ENCODE results near the gene PSME2. TPM values are rescaled to one million over a fixed set of nuclear protein-coding genes. Genes with fewer than 3 reads are reported as not detected.

The PSME2 gene
- total and polyA plus RNA-seq, 2 of the 13 experiments (the other 11 are each of a cell fraction or from before 2014, with no cell fraction given), result 332 to 716 TPM

DNA sequence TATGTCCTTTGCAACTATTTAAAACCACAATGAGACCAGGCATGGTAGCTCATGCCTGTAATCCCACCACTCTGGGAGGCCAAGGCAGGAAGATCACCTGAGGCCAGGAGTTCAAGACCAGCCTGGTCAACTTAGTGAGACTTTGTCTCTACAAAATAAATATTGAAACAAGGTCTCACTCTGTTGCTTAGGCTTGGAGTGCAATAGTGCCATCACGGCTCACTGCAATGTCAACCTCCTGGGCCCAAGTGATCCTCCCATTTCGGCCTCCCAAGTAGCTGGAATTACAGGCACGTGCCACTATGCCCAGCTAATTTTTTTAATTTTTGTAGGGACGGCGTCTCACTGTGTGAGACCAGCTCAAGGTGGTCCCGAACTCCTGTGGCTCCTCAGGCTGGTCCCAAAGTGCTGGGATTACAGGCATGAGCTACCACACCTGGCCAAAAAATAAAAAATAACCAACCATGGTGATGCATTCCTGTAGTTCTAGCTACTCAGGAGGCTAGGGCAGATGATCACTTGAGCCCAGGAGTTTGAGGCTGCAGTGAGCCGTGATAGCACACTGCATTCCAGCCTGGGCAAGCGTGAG lies 16.9 kb downstream of the PSME2 start (continued):
- TF ChIP-seq MYC (CRISPR knock-in tag; IDR thresholded peaks at IDR 0.05; ENCODE audit: borderline replicate concordance), result no peak
- no peak for TF ChIP-seq KAT7 (CRISPR knock-in tag; IDR thresholded peaks at IDR 0.05; ENCODE audit: borderline replicate concordance)
- no peak for TF ChIP-seq MIER3 (CRISPR knock-in tag; IDR thresholded peaks at IDR 0.05; ENCODE audit: borderline replicate concordance)
- TF ChIP-seq MAF1 (CRISPR knock-in tag; IDR thresholded peaks at IDR 0.05; ENCODE audit: borderline replicate concordance), result no peak
- TF ChIP-seq TGIF2 (CRISPR knock-in tag; IDR thresholded peaks at IDR 0.05), result no peak
- no peak for TF ChIP-seq HCFC1 (IDR thresholded peaks at IDR 0.05; ENCODE audit: low read depth, low read length)
- no peak for TF ChIP-seq XRCC5 (optimal IDR thresholded peaks at IDR 0.05; ENCODE audit: low read length)
- TF ChIP-seq, protein P1, sequence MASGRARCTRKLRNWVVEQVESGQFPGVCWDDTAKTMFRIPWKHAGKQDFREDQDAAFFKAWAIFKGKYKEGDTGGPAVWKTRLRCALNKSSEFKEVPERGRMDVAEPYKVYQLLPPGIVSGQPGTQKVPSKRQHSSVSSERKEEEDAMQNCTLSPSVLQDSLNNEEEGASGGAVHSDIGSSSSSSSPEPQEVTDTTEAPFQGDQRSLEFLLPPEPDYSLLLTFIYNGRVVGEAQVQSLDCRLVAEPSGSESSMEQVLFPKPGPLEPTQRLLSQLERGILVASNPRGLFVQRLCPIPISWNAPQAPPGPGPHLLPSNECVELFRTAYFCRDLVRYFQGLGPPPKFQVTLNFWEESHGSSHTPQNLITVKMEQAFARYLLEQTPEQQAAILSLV (CRISPR knock-in tag; IDR thresholded peaks at IDR 0.05; ENCODE audit: borderline replicate concordance), result no peak
- TF ChIP-seq ZNF780A (CRISPR knock-in tag; IDR thresholded peaks at IDR 0.05), result no peak
- TF ChIP-seq NCOA1 (CRISPR knock-in tag; IDR thresholded peaks at IDR 0.05), result no peak
- TF ChIP-seq, protein P2, sequence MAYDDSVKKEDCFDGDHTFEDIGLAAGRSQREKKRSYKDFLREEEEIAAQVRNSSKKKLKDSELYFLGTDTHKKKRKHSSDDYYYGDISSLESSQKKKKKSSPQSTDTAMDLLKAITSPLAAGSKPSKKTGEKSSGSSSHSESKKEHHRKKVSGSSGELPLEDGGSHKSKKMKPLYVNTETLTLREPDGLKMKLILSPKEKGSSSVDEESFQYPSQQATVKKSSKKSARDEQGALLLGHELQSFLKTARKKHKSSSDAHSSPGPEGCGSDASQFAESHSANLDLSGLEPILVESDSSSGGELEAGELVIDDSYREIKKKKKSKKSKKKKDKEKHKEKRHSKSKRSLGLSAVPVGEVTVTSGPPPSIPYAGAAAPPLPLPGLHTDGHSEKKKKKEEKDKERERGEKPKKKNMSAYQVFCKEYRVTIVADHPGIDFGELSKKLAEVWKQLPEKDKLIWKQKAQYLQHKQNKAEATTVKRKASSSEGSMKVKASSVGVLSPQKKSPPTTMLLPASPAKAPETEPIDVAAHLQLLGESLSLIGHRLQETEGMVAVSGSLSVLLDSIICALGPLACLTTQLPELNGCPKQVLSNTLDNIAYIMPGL (CRISPR knock-in tag; IDR thresholded peaks at IDR 0.05; ENCODE audit: borderline replicate concordance in 1 of 2, low read depth in 1 of 2), result no peak
- no peak for TF ChIP-seq GLI4 (CRISPR knock-in tag; IDR thresholded peaks at IDR 0.05; ENCODE audit: borderline replicate concordance)
